Activated CD4-positive, alpha-beta T cell treated with anti-CD3 and anti-CD28 coated beads, Interleukin-2, amount 10 ng/mL, durations not matched to agents 7 days and 5 days (primary cell): Measurements from ENCODE around the gene TLR10. TPM values are rescaled to one million over a fixed set of nuclear protein-coding genes. Genes with fewer than 3 reads are reported as not detected.

Source experiments
- CTCF ChIA-PET: fragments of 350-600 bp; sonication (Branson Sonifier 250); formaldehyde crosslinking; loops from one replicate; lab custom pipeline; 2021; ENCODE audit warnings: antibody characterized with exemption; lab: Charles Lee
- POLR2A ChIA-PET: fragments of 350-600 bp; sonication (Branson Sonifier 250); formaldehyde crosslinking; loops from one replicate; lab custom pipeline; 2021; ENCODE audit warnings: antibody characterized with exemption; lab: Charles Lee
- DNase-seq: peaks from one replicate; pipeline ENCODE4 v3.0.0-alpha.2; 2020
- H3K27ac Mint-ChIP-seq: one replicate; pipeline ENCODE4 v1.8.0; 2021; ENCODE audit warnings: mild to moderate bottlenecking, moderate library complexity, mixed read lengths
- H3K27me3 Mint-ChIP-seq: one replicate; pipeline ENCODE4 v1.8.0; 2021; ENCODE audit warnings: mixed read lengths
- H3K36me3 Mint-ChIP-seq: one replicate; pipeline ENCODE4 v1.8.0; 2021; ENCODE audit warnings: low read depth, mixed read lengths
- H3K4me1 Mint-ChIP-seq: one replicate; pipeline ENCODE4 v1.8.0; 2021; ENCODE audit warnings: mixed read lengths
- H3K4me3 Mint-ChIP-seq: one replicate; pipeline ENCODE4 v1.8.0; 2021; ENCODE audit warnings: mild to moderate bottlenecking, moderate library complexity, mixed read lengths
- H3K9me3 Mint-ChIP-seq: one replicate; pipeline ENCODE4 v1.8.0; 2021; ENCODE audit warnings: mixed read lengths
- total RNA-seq, 2 experiments: library from RNA; stranded (reverse); gene quantifications; one replicate each; pipeline ENCODE4 v1.2.3, GENCODE V29; 2021

TLR10 gene
- total RNA-seq, 2 experiments from 2014 or later = 0.23 TPM; not detected in 1

DNA sequence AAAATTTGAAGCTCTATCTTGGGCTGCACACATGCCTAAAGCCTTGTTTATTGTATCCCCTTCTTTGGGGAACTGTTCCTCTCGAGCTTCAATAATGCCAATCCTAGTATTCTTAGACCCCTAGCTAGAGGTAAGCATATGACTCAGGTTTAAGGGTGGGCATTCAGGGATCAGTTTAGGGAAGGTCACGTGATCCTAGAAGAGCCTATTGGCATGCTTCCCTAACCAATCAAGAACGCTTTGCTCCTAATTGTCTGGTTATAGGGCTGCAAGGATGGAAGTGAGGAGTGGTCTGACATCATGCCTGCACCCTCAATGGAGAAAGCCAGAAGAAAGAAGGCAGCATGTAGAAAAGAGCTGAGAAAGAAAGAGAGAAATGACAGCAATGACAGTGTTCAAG is 46.9 kb downstream of the TLR10 start:
- Mint-ChIP-seq H3K9me3 (peaks cover 11% of the 10 kb centered on the region), H3K27me3 (no peaks in the 10 kb centered on the region), H3K36me3 (peaks cover 4% of the 10 kb centered on the region), H3K27ac (no peak overlapping the region), H3K4me1 (peaks cover 9% of the 10 kb centered on the region), H3K4me3 (no peak overlapping the region)
- DNase-seq = no peak
- POLR2A ChIA-PET = no interaction called here
- CTCF ChIA-PET = interaction anchor here (0.8 to 2.7 kb wide), 4 partner anchors 8 to 569 kb away, joined by 3 to 11 read pairs (median 4); partner anchors contain the start of gene TLR10

- POLR2A ChIA-PET = no interaction called here
- no peak for DNase-seq
- no peak overlapping the region for H3K4me3 Mint-ChIP-seq
- peaks cover 4% of the 10 kb centered on the region for H3K36me3 Mint-ChIP-seq
- H3K27ac Mint-ChIP-seq = no peak overlapping the region
- no peaks in the 10 kb centered on the region for H3K27me3 Mint-ChIP-seq
- peaks cover 11% of the 10 kb centered on the region for H3K9me3 Mint-ChIP-seq
- CTCF ChIA-PET = interaction anchor here (1.4 to 2.7 kb wide), 4 partner anchors 9 to 556 kb away, joined by 3 to 11 read pairs (median 4); no protein-coding TSS in a partner anchor
- peaks cover 12% of the 10 kb centered on the region for H3K4me1 Mint-ChIP-seq
These were observed 47.9 kb downstream of the TLR10 start for GRCh38 chr4:38734911-38735310.

- DNase-seq = no peak
- Mint-ChIP-seq H3K4me3 (no peak overlapping the region), H3K9me3 (peaks cover 11% of the 10 kb centered on the region), H3K36me3 (peaks cover 4% of the 10 kb centered on the region), H3K4me1 (peaks cover 12% of the 10 kb centered on the region), H3K27me3 (no peaks in the 10 kb centered on the region), H3K27ac (no peak overlapping the region)
- POLR2A ChIA-PET = no interaction called here
- CTCF ChIA-PET = interaction anchor here (1.4 to 2.7 kb wide), 4 partner anchors 9 to 556 kb away, joined by 3 to 11 read pairs (median 4); no protein-coding TSS in a partner anchor
These were observed 48.3 kb downstream of the TLR10 start for GRCh38 chr4:38734446-38734845.

DNA sequence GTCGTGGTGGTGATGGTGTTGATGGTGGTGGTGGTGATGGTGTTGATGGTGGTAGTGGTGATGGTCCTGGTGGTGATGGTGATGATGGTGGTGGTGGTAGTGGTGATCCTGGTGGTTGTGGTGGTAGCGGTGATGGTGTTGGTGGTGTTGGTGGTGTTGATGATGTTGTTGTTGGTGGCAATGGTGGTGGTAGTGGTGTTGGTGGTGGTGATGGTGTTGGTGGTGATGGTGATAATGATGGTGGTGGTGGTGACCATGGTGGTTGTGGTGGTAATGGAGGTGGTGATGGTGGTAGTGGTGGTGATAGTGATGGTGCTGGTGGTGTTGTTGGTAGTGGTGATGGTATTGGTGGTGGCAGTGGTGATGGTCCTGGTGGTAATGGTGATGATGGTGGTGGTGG is 49.1 kb downstream of the TLR10 start:
- Mint-ChIP-seq H3K4me3 (no peak overlapping the region), H3K4me1 (peaks cover 18% of the 10 kb centered on the region), H3K9me3 (peaks cover 11% of the 10 kb centered on the region), H3K27me3 (no peaks in the 10 kb centered on the region), H3K27ac (no peak overlapping the region), H3K36me3 (peaks cover 4% of the 10 kb centered on the region)
- ChIA-PET POLR2A (no interaction called here), CTCF (interaction anchor here (1.4 to 2.7 kb wide), 3 partner anchors 10 to 554 kb away, joined by 3 to 11 read pairs (median 3); no protein-coding TSS in a partner anchor)
- DNase-seq = no peak

- Mint-ChIP-seq H3K36me3 (peaks cover 4% of the 10 kb centered on the region), H3K27me3 (no peaks in the 10 kb centered on the region), H3K9me3 (peaks cover 11% of the 10 kb centered on the region), H3K27ac (no peak overlapping the region), H3K4me3 (no peak overlapping the region), H3K4me1 (peaks cover 24% of the 10 kb centered on the region)
- ChIA-PET POLR2A (no interaction called here), CTCF (interaction anchor here (0.7 to 2.7 kb wide), 14 partner anchors 10 to 740 kb away, joined by 3 to 27 read pairs (median 3); partner anchors contain the start of gene TLR1)
- peak; percentile 80 for DNase-seq
These were observed 51.8 kb downstream of the TLR10 start for GRCh38 chr4:38730830-38731646.

DNA sequence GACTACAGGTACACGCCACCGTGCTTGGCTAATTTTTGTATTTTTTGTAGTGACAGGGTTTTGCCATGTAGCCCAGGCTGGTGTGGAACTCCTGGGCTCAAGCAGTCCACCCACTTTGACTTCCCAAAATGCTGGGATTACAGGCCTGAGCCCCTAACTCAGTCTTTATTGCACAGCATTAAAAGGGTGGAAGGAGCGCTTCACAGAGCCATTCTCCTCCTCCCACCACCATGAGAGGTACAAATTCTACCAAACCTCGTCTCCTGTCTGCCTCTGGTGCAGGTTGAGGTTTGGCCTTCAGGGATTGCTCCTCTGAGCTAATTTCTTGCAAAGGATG is 52.3 kb downstream of the TLR10 start:
- POLR2A ChIA-PET = no interaction called here
- CTCF ChIA-PET = interaction anchor here (0.7 to 2.7 kb wide), 7 partner anchors 10 to 740 kb away, joined by 3 to 27 read pairs (median 6); no protein-coding TSS in a partner anchor
- peaks cover 11% of the 10 kb centered on the region for H3K9me3 Mint-ChIP-seq
- no peaks in the 10 kb centered on the region for H3K27me3 Mint-ChIP-seq
- no peak for DNase-seq
- H3K4me1 Mint-ChIP-seq = peaks cover 24% of the 10 kb centered on the region
- H3K36me3 Mint-ChIP-seq = peaks cover 4% of the 10 kb centered on the region
- H3K27ac Mint-ChIP-seq = no peak overlapping the region
- no peak overlapping the region for H3K4me3 Mint-ChIP-seq

DNA sequence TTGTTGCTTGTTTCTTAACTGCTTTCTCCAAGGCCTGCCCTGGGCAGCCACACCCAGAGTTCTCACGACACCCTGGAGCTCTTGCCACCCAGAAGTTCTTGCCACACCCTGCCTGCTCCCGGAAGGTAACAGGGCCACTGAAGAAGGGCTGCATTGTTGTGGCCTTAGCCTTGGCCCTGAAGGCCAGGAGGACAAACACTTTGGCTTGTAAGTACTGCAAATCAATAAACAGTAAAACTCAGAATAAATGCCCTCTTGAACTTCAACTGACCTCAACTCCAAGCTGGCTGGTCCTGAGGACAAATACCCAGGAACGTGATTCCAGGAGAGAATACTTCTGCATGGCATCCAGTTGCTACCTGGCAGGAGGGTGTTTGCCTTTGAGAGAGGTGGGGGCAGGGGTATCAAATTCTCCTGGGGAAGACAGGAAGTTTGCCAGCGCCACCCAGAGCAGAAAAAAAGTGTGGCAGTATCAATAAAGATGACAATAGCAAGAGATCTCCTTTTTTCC is 54.1 kb downstream of the TLR10 start:
- no peaks in the 10 kb centered on the region for H3K27me3 Mint-ChIP-seq
- CTCF ChIA-PET = interaction anchor here (1.3 kb wide), 1 partner anchor 549 kb away, joined by 4 read pairs; no protein-coding TSS in a partner anchor
- H3K9me3 Mint-ChIP-seq = peaks cover 7% of the 10 kb centered on the region
- H3K27ac Mint-ChIP-seq = peak overlapping the region; percentile 14
- no peak overlapping the region for H3K4me3 Mint-ChIP-seq
- peaks cover 32% of the 10 kb centered on the region for H3K4me1 Mint-ChIP-seq
- POLR2A ChIA-PET = no interaction called here
- peaks cover 4% of the 10 kb centered on the region for H3K36me3 Mint-ChIP-seq
- DNase-seq = no peak

- ChIA-PET CTCF (interaction anchor here (0.8 kb wide), 1 partner anchor 28 kb away, joined by 3 read pairs; no protein-coding TSS in a partner anchor), POLR2A (no interaction called here)
- no peaks in the 10 kb centered on the region for H3K27me3 Mint-ChIP-seq
- H3K9me3 Mint-ChIP-seq = no peaks in the 10 kb centered on the region
- H3K4me1 Mint-ChIP-seq = peaks cover 20% of the 10 kb centered on the region
- H3K36me3 Mint-ChIP-seq = no peaks in the 10 kb centered on the region
- DNase-seq = no peak
- H3K4me3 Mint-ChIP-seq = no peak overlapping the region
- no peak overlapping the region for H3K27ac Mint-ChIP-seq
These were observed 58.3 kb downstream of the TLR10 start for GRCh38 chr4:38724475-38724808.

DNA sequence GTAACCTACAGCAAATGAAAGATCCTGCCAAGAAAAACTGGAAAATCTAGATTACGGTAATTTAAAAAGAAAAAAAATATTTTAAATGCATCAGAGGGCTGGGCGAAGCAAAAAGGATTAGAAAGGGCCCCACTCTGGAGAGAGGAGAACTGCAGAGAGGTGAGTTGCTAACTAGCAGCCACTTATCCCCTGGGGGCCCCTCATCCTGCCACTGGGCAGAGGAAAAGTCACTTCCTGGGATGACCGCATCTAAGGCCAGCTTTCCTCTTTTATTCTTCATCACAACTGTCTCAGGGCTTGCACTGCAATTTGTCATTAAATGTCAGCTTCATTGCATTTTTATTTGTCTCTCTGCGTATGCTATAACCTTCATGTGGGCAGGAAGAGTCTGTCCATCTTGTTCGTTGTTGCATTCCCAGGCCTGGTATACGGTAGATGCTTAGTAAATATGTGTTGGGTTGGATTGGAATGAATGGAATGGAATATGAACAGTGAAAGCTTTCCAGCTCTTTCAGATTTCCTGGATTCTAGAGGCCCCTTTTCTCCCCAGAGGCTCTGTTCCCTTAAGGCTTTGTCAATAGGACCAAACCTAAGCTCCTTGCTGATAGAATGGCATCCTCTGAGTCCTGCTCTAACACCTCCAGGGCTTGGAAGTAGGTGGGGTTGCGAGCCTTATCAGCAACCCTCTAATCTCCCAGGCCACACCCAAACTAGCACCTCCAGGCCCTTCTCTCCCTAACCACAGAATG is 58.9 kb downstream of the TLR10 start:
- peaks cover 17% of the 10 kb centered on the region for H3K4me1 Mint-ChIP-seq
- H3K9me3 Mint-ChIP-seq = no peaks in the 10 kb centered on the region
- ChIA-PET POLR2A (no interaction called here), CTCF (interaction anchor here (0.8 kb wide), 1 partner anchor 28 kb away, joined by 3 read pairs; no protein-coding TSS in a partner anchor)
- no peak overlapping the region for H3K4me3 Mint-ChIP-seq
- DNase-seq = no peak
- H3K27me3 Mint-ChIP-seq = no peaks in the 10 kb centered on the region
- no peak overlapping the region for H3K27ac Mint-ChIP-seq
- H3K36me3 Mint-ChIP-seq = no peaks in the 10 kb centered on the region

- no peak for DNase-seq
- Mint-ChIP-seq H3K27me3 (no peaks in the 10 kb centered on the region), H3K4me3 (no peak overlapping the region), H3K9me3 (no peaks in the 10 kb centered on the region), H3K36me3 (no peaks in the 10 kb centered on the region), H3K4me1 (peaks cover 9% of the 10 kb centered on the region), H3K27ac (no peak overlapping the region)
- ChIA-PET CTCF (no interaction called here), POLR2A (no interaction called here)
These were observed 59.7 kb downstream of the TLR10 start for GRCh38 chr4:38723114-38723513.
